ENCODE measurements around the gene APOBEC3C.
"Not testable (repeated sequence)": the region's sequence is repeated elsewhere in the genome, so short reads cannot be mapped to it uniquely, and the experiment has no call there.

DNA sequence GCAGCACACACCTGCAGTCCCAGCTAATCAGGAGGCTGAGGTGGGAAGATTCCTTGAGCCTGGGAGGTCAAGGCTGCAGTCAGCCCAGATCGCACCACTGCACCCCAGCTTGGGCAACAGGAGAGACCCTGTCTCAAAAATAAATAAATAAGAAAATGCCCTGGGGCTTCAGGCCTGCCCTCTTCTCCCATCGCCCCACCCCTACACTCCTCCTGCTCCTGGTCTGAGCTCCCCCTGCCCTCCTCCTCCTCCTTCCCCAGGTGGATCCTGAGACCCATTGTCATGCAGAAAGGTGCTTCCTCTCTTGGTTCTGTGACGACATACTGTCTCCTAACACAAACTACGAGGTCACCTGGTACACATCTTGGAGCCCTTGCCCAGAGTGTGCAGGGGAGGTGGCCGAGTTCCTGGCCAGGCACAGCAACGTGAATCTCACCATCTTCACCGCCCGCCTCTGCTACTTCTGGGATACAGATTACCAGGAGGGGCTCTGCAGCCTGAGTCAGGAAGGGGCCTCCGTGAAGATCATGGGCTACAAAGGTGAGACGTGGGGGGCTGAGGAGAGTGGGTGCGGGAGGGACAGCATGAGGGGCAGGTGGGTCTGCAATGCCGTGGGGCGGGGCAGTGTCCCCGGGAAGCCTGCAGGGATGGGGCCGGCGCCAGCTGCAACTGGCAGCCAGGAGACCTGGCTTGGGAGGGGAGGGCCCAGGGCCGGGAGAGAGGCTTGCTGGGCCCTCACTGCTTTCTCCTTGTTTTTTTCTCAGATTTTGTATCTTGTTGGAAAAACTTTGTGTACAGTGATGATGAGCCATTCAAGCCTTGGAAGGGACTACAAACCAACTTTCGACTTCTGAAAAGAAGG lies 17.6 kb downstream of the APOBEC3C start:
- TF ChIP-seq, protein P1, sequence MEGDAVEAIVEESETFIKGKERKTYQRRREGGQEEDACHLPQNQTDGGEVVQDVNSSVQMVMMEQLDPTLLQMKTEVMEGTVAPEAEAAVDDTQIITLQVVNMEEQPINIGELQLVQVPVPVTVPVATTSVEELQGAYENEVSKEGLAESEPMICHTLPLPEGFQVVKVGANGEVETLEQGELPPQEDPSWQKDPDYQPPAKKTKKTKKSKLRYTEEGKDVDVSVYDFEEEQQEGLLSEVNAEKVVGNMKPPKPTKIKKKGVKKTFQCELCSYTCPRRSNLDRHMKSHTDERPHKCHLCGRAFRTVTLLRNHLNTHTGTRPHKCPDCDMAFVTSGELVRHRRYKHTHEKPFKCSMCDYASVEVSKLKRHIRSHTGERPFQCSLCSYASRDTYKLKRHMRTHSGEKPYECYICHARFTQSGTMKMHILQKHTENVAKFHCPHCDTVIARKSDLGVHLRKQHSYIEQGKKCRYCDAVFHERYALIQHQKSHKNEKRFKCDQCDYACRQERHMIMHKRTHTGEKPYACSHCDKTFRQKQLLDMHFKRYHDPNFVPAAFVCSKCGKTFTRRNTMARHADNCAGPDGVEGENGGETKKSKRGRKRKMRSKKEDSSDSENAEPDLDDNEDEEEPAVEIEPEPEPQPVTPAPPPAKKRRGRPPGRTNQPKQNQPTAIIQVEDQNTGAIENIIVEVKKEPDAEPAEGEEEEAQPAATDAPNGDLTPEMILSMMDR (IDR thresholded peaks at IDR 0.05; ENCODE audit: insufficient read depth, low read length): not testable (repeated sequence)
- not testable (repeated sequence) for TF ChIP-seq POLR2AphosphoS5 (IDR thresholded peaks at IDR 0.05; ENCODE audit: low read depth)

Data from HL-60 (cell line).